DOHH2 (cell line): ENCODE data around the gene CPED1.

Source experiments
- H3F3A ChIP-seq: fragments of 200-600 bp; sonication (generic), shearing (Covaris generic); 2 replicates; pipeline ENCODE4 v1.6.0; 2016; ENCODE audit warnings: antibody characterized with exemption, mild to moderate bottlenecking; ENCODE audit not compliant: control insufficient read depth, insufficient read depth
- H3K27ac ChIP-seq: fragments of 200-600 bp; sonication (generic); 2 replicates; pipeline ENCODE4 v1.5.1; 2014; ENCODE audit warnings: low read depth, mild to moderate bottlenecking, low read length, moderate library complexity
- H3K27me3 ChIP-seq: fragments of 200-600 bp; sonication (generic); 2 replicates; pipeline ENCODE4 v1.6.1; 2014; ENCODE audit warnings: mild to moderate bottlenecking, low read length, mixed read lengths; ENCODE audit not compliant: control insufficient read depth
- H3K36me3 ChIP-seq: fragments of 200-600 bp; sonication (generic); 2 replicates; pipeline ENCODE4 v1.6.1; 2014; ENCODE audit warnings: mild to moderate bottlenecking, low read length, moderate library complexity, mixed read lengths; ENCODE audit not compliant: control insufficient read depth
- H3K4me1 ChIP-seq: fragments of 200-600 bp; sonication (generic); 2 replicates; pipeline ENCODE4 v1.6.1; 2014; ENCODE audit warnings: mild to moderate bottlenecking, low read length, mixed read lengths; ENCODE audit not compliant: control insufficient read depth
- H3K4me2 ChIP-seq: fragments of 200-600 bp; sonication (generic); 2 replicates; pipeline ENCODE4 v1.6.0; 2014; ENCODE audit warnings: mild to moderate bottlenecking, low read length, moderate library complexity
- H3K4me3 ChIP-seq: fragments of 200-600 bp; sonication (generic); 2 replicates; pipeline ENCODE4 v1.5.1; 2014; ENCODE audit warnings: mild to moderate bottlenecking, low read length, mixed read lengths
- H3K79me2 ChIP-seq: fragments of 200-600 bp; sonication (generic); 2 replicates; pipeline ENCODE4 v1.6.1; 2014; ENCODE audit warnings: mild to moderate bottlenecking, low read length, mixed read lengths; ENCODE audit not compliant: control insufficient read depth
- H3K9me2 ChIP-seq: fragments of 200-600 bp; sonication (generic); replicated peaks from 2 replicates; pipeline ENCODE4 v1.6.1; 2014; ENCODE audit warnings: mild to moderate bottlenecking, low read length, mixed read lengths; ENCODE audit not compliant: control insufficient read depth
- H3K9me3 ChIP-seq: fragments of 200-600 bp; sonication (generic); 2 replicates; pipeline ENCODE4 v1.6.1; 2014; ENCODE audit warnings: antibody characterized with exemption, low read length, mixed read lengths; ENCODE audit not compliant: control insufficient read depth, insufficient read depth
- H4K20me1 ChIP-seq: fragments of 200-600 bp; sonication (generic); 2 replicates; pipeline ENCODE4 v1.6.0; 2014; ENCODE audit warnings: low read depth, mild to moderate bottlenecking, antibody characterized with exemption, low read length, moderate library complexity; ENCODE audit not compliant: control insufficient read depth, insufficient read depth
- CTCF ChIP-seq: fragments of 200-600 bp; sonication (generic); IDR thresholded peaks from one replicate; pipeline ENCODE4 v1.5.1; 2014; ENCODE audit warnings: antibody characterized with exemption, mild to moderate bottlenecking, low read depth, low read length; ENCODE audit not compliant: poor library complexity, severe bottlenecking
- EZH2phosphoT487 ChIP-seq: fragments of 200-600 bp; sonication (generic); IDR thresholded peaks from 2 replicates; pipeline ENCODE4 v1.6.1; 2017; ENCODE audit warnings: borderline replicate concordance, mild to moderate bottlenecking, antibody characterized with exemption, low read length, moderate library complexity, mixed read lengths

The CPED1 gene

GRCh38 chr7:121085922-121086321 lies 97.4 kb downstream of the CPED1 start:
- no peak overlapping the region for H3K4me3 ChIP-seq
- no peaks in the 10 kb centered on the region for H3K36me3 ChIP-seq
- H3K9me3 ChIP-seq, result no peaks in the 10 kb centered on the region
- no peaks in the 10 kb centered on the region for H4K20me1 ChIP-seq
- H3K4me1 ChIP-seq, result peaks cover 3% of the 10 kb centered on the region; the same call in 1 of the 2 replicates
- H3F3A ChIP-seq, result no peaks in the 10 kb centered on the region
- H3K79me2 ChIP-seq, result no peaks in the 10 kb centered on the region
- no peak for TF ChIP-seq EZH2phosphoT487
- TF ChIP-seq CTCF, result no peak
- H3K27me3 ChIP-seq, result peaks cover 29% of the 10 kb centered on the region
- no peaks in the 10 kb centered on the region for H3K9me2 ChIP-seq
- no peak overlapping the region for H3K4me2 ChIP-seq
- H3K27ac ChIP-seq, result no peak overlapping the region

- H3K9me3 ChIP-seq, result no peaks in the 10 kb centered on the region
- no peak overlapping the region for H3K4me3 ChIP-seq
- H3F3A ChIP-seq, result no peaks in the 10 kb centered on the region
- no peaks in the 10 kb centered on the region for H3K9me2 ChIP-seq
- no peaks in the 10 kb centered on the region for H4K20me1 ChIP-seq
- no peaks in the 10 kb centered on the region for H3K79me2 ChIP-seq
- no peak for TF ChIP-seq CTCF
- TF ChIP-seq EZH2phosphoT487, result no peak
- H3K27me3 ChIP-seq, result peaks cover 20% of the 10 kb centered on the region
- H3K27ac ChIP-seq, result no peak overlapping the region
- peaks cover 3% of the 10 kb centered on the region; the same call in 1 of the 2 replicates for H3K4me1 ChIP-seq
- H3K36me3 ChIP-seq, result no peaks in the 10 kb centered on the region
- no peak overlapping the region for H3K4me2 ChIP-seq
These were observed 100.4 kb downstream of the CPED1 start for GRCh38 chr7:121088870-121089269.

GRCh38 chr7:121094829-121095228 lies 106.3 kb downstream of the CPED1 start:
- no peaks in the 10 kb centered on the region for H4K20me1 ChIP-seq
- no peaks in the 10 kb centered on the region for H3K36me3 ChIP-seq
- no peaks in the 10 kb centered on the region for H3F3A ChIP-seq
- H3K4me1 ChIP-seq, result no peaks in the 10 kb centered on the region
- no peaks in the 10 kb centered on the region; the same call in 1 of the 2 replicates for H3K27me3 ChIP-seq
- no peak for TF ChIP-seq EZH2phosphoT487
- no peak for TF ChIP-seq CTCF
- no peak overlapping the region for H3K27ac ChIP-seq
- no peaks in the 10 kb centered on the region for H3K9me3 ChIP-seq
- H3K9me2 ChIP-seq, result no peaks in the 10 kb centered on the region
- H3K79me2 ChIP-seq, result no peaks in the 10 kb centered on the region
- no peak overlapping the region for H3K4me3 ChIP-seq
- H3K4me2 ChIP-seq, result no peak overlapping the region
